ENCODE data around the gene AKAP9.

Gene AKAP9

GRCh38 chr7:91918356-91918755, 22.3 kb upstream of the AKAP9 start:
- H3K36me3 ChIP-seq (ENCODE audit: control insufficient read depth, low read length): no peaks in the 10 kb centered on the region
- H3K4me2 ChIP-seq (ENCODE audit: low read length): no peak overlapping the region
- H3K9me2 ChIP-seq (replicated peaks; ENCODE audit: control insufficient read depth, low read length): no peaks in the 10 kb centered on the region
- no peaks in the 10 kb centered on the region for H3K9me3 ChIP-seq (ENCODE audit: control insufficient read depth, insufficient read depth, low read length)
- TF ChIP-seq CTCF (IDR thresholded peaks at IDR 0.05; ENCODE audit: low read depth, low read length, poor library complexity, severe bottlenecking) (no peak), EZH2phosphoT487 (IDR thresholded peaks at IDR 0.05; ENCODE audit: borderline replicate concordance, low read length) (no peak)
- no peaks in the 10 kb centered on the region for H3K79me2 ChIP-seq (ENCODE audit: control insufficient read depth, low read length)
- H4K20me1 ChIP-seq (ENCODE audit: control insufficient read depth, insufficient read depth, low read depth, low read length): no peaks in the 10 kb centered on the region
- H3K4me1 ChIP-seq (ENCODE audit: control insufficient read depth, low read length): no peaks in the 10 kb centered on the region
- H3K4me3 ChIP-seq (ENCODE audit: low read length): no peak overlapping the region
- H3F3A ChIP-seq (ENCODE audit: control insufficient read depth, insufficient read depth): no peaks in the 10 kb centered on the region
- H3K27me3 ChIP-seq (ENCODE audit: control insufficient read depth, low read length): 0 out of 2 replicates have a peak, but pooled peaks cover 7% of the 10 kb centered on the region
- H3K27ac ChIP-seq (ENCODE audit: low read depth, low read length): no peak overlapping the region

- no peak for TF ChIP-seq EZH2phosphoT487 (IDR thresholded peaks at IDR 0.05; ENCODE audit: borderline replicate concordance, low read length)
- TF ChIP-seq CTCF (IDR thresholded peaks at IDR 0.05; ENCODE audit: low read depth, low read length, poor library complexity, severe bottlenecking): no peak
- Histone ChIP-seq H3K36me3 (ENCODE audit: control insufficient read depth, low read length) (no peaks in the 10 kb centered on the region), H3K27me3 (ENCODE audit: control insufficient read depth, low read length) (peaks cover 7% of the 10 kb centered on the region; the same call in 1 of the 2 replicates), H4K20me1 (ENCODE audit: control insufficient read depth, insufficient read depth, low read depth, low read length) (no peaks in the 10 kb centered on the region), H3K4me3 (ENCODE audit: low read length) (no peak overlapping the region), H3K9me3 (ENCODE audit: control insufficient read depth, insufficient read depth, low read length) (no peaks in the 10 kb centered on the region), H3K4me2 (ENCODE audit: low read length) (no peak overlapping the region), H3F3A (ENCODE audit: control insufficient read depth, insufficient read depth) (no peaks in the 10 kb centered on the region), H3K79me2 (ENCODE audit: control insufficient read depth, low read length) (no peaks in the 10 kb centered on the region), H3K27ac (ENCODE audit: low read depth, low read length) (no peak overlapping the region), H3K4me1 (ENCODE audit: control insufficient read depth, low read length) (no peaks in the 10 kb centered on the region), H3K9me2 (replicated peaks; ENCODE audit: control insufficient read depth, low read length) (no peaks in the 10 kb centered on the region)
These were observed 17.8 kb upstream of the AKAP9 start for GRCh38 chr7:91922857-91923256.

- Histone ChIP-seq H3K4me2 (ENCODE audit: low read length) (no peak overlapping the region), H3K4me1 (ENCODE audit: control insufficient read depth, low read length) (no peaks in the 10 kb centered on the region), H3K9me2 (replicated peaks; ENCODE audit: control insufficient read depth, low read length) (no peaks in the 10 kb centered on the region), H3K79me2 (ENCODE audit: control insufficient read depth, low read length) (no peaks in the 10 kb centered on the region), H3K27ac (ENCODE audit: low read depth, low read length) (no peak overlapping the region), H3K4me3 (ENCODE audit: low read length) (no peak overlapping the region), H3K27me3 (ENCODE audit: control insufficient read depth, low read length) (peaks cover 14% of the 10 kb centered on the region; the same call in 1 of the 2 replicates), H4K20me1 (ENCODE audit: control insufficient read depth, insufficient read depth, low read depth, low read length) (no peaks in the 10 kb centered on the region), H3K36me3 (ENCODE audit: control insufficient read depth, low read length) (no peaks in the 10 kb centered on the region), H3F3A (ENCODE audit: control insufficient read depth, insufficient read depth) (no peaks in the 10 kb centered on the region), H3K9me3 (ENCODE audit: control insufficient read depth, insufficient read depth, low read length) (no peaks in the 10 kb centered on the region)
- TF ChIP-seq CTCF (IDR thresholded peaks at IDR 0.05; ENCODE audit: low read depth, low read length, poor library complexity, severe bottlenecking) (no peak), EZH2phosphoT487 (IDR thresholded peaks at IDR 0.05; ENCODE audit: borderline replicate concordance, low read length) (no peak)
These were observed 12.8 kb upstream of the AKAP9 start for GRCh38 chr7:91927912-91928311.
